GM18867 (cell line): ENCODE results near the gene CTBP2.

Experiments
- ATAC-seq: cut with Tn5 transposase; IDR thresholded peaks from one replicate; pipeline ENCODE4 v1.9.1; 2021; ENCODE audit warnings: mild to moderate bottlenecking, moderate library complexity; ENCODE audit not compliant: unreplicated experiment

The CTBP2 gene

GRCh38 chr10:125049216-125049881 is 111.0 kb downstream of the CTBP2 start:
- no peak for ATAC-seq

DNA sequence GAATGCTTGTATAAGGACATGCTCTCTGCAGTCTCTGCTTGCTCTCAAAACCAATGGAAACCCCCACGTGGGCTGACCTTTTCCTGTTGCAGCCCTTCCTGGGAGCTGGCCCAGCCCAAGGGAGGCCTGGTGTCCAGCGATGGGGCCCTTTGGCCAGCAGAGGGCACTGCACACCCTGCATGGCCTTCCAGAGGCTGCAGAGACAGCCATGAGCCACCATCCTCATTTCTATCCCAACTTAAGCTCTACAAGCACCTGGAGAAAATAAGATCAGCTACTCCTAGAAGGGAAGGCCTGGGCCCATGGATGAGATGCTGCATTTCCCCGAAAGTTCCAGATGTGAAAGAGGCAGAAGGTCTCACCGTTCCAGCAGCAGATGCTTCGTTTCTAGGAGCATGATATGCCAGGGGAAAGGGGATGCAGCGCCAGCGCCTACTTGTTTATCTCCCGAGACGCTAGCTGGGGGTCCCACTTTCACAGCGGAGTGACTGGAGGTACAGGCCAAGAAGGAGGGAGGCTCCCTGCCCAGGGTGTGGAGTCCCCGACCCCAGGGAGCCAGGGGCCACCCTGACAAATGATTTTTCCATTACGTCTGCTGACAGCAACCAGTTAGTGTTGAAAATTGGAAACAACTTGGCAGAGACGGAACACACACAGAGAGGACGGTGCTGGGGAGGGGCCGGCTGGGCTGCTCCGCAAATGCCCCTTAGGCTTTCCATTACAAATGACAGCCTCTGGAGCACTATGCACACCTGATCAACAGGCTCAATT is 112.1 kb downstream of the CTBP2 start:
- ATAC-seq = peak; percentile 86

GRCh38 chr10:125043841-125044658 is 116.3 kb downstream of the CTBP2 start:
- no peak for ATAC-seq

DNA sequence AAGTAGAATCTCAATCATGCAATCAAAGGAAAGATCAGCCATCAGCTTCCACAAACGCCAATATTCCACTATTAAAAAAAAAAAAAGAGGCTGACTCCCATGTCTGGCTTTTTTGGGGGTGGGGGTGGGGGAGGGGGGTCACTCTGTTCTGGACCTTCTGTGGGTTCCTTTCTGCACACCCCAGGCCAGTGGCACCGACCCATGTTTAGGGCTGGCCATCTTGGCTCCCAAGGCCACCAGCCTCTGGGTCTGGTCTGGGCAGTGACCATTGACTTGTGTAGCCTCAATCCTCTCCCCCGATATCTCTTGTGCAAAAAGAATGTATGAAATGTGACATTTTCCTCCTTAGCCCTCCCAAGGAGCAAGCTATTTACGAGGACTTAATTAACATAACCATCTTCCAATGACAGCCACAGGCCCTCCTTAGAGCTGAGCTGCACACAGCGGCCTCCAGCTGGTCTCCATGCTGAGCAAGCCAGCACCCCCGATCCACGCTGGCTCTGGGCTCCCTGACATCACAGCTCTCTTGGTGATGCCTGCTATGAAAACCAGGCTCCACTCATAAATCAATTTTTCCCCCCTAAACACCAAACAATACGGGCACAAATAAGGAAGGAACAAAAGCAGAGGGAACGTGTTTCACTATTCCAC is 118.4 kb downstream of the CTBP2 start:
- no peak for ATAC-seq

DNA sequence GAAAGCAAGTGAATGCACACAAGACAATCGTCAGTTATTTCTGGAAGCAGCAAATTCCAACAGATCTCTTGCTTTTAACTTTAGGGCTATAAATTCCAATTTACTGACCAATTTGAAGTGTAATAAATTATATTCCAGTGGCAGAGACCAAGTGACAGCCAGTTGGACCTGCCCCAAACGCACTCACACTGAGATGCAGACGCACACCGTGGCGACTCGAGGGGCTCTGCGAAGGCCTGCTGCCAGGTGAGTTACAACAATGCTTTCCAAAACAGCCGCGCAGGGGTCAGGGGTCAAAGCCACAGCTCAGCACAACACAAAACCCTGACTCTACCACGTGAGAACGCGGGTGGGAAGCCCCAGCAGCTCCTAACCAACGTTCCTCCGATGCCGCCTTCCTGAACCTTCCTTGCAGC is 121.0 kb downstream of the CTBP2 start:
- ATAC-seq = no peak

- ATAC-seq = no peak
Observed at GRCh38 chr10:125038637-125039036, 121.7 kb downstream of the CTBP2 start.

DNA sequence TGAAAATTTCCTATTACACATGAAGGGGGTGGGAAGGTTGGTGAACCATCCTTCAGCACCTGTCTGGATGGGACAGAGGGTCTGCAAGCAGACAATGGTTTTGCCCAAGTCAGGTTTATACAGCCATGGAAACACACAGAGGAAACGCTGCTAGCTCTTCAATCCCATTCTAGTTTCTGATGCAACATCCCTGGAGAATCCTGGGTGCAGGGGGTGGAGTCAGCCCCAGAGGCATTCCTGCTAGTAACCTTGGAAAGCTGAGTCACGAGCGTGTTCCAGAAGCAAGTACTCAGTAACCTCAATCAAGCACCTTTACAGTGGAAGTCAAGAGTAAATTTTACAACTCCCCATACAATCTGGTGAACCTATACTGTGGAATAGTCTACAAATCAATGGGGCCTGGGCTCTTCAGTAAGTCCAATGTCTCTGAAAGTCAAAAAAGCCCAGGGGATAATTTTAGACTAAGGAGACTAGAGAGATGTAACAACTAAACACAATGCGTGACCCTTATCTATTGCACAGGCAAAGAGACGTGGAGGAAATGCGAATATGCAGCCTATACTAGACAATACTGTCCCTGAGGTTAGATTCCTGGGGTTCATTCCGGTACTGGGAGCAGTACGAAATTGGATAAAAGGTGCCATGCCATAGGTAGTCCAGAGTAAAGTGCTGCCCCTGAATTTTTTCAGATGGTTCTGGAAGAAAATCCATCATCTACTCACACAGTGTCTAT is 123.1 kb downstream of the CTBP2 start:
- ATAC-seq = no peak

DNA sequence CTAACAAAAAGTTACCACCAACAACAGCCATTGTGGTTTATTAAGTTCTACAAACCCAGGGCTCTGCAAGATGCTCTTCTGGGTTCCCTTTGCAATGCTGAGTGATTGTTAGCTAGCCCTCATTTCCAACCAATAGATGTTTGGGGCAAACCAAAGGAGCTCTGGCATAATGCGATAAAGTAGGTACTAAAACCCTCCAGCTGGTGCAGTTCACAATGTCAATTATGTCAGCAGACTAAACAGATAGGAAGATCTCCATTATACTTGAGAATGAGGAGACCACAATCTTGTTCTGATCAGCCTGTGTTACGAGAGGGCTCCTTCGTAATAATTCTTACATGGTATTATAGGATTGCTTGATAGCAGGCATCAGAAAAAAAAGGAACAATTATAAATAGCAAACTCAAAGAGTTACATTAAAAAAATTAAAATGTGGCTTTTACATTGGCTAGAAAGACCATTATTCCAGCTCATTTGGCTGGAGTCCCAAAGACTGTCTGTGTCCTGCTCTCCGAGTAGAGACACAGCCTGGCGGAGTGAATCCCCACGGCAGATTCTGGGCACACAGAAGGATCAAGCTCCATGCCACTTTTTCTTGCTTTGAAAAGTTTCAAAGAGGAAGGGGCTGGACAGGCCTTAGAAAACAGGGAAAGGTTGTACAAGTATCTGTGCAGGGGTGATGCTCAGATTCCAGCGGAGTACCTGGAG is 124.6 kb downstream of the CTBP2 start:
- no peak for ATAC-seq

GRCh38 chr10:125035136-125035535 is 125.2 kb downstream of the CTBP2 start:
- no peak for ATAC-seq

DNA sequence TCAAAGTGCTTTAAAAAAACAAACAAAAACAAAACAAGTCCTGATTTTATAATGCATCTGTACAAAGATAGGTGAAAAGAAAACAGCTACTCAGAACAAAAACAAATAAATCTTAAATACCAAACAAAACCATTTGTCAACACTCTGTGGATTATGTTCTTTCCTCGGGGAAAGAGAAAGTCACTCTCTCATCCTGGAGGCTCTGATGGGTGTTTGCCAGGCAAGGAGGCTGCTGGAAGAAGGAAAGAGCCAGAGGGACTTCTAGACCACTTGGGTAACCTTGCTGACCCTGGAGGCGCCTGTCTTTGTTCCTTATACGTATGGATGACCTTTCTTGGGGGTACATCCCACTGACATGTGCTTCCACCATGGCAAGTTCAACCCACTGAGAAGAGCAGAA is 125.7 kb downstream of the CTBP2 start:
- no peak for ATAC-seq

DNA sequence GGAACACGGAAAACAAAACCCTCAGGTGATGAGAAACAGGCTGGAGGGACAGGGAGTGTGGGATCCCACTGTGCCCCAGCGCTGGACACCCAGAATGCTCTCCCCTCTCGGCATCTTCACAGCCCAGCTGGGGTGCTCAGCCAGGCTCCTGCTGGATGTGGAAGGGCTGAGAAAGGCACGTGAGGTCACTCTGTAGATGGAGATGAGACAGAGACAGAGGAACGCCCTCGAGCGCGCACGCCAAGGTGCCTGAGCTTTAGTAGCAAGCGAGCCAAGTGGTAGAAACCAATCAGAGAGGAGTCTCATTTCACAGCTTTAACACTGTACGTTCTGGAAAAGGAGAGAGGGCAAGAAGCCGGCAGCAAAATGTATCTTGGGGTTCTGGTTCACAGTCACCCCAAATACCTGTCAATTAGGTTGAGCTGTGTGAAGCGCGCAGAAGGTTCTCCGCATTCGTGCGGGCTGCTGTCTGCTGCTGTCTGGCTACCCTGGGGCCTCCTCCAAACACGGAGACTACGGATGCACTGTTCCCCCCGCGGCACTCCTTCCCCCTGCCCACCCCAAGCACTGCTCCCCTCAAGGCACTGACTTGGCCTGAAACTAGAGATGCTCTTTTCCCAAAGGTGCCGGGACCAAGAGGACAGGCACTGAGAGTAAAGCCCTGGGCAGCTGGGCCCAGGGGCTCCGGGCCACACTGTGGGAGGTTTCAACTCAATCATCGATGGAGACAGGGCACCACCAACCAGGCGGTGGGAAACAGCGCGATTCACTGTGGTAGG is 127.0 kb downstream of the CTBP2 start:
- no peak for ATAC-seq

- no peak for ATAC-seq
Observed at GRCh38 chr10:125032474-125033020, 127.8 kb downstream of the CTBP2 start.

DNA sequence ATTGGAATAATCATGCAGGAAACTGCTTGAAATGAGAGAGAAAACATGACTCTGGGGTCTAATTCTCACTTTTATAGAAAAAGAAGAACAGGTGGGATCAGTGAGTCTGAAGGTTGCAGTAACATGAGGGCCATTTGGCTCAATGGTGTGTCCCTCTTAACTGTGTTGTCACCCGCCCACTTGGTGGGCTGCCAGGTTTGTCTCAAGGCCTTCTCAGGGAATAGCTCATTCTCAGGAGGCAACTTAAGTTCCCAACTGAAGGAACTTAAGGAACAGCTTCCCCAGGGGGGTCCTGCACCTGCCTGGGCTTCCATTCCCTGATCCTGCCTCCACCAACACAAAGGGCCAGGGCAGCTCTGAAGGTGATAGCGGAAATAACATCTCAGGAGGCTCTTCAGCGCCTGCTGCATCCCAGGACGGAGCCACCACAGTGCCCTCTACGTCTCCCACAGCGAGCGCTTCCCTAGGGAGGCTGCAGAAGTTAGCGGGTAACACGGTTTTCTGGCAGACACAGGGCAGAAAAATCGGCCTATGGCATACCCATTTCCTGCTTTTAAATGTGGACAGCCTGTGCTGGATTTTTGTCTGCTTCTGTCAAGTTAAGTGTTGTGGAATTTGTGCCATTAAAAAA is 129.7 kb downstream of the CTBP2 start:
- no peak for ATAC-seq

DNA sequence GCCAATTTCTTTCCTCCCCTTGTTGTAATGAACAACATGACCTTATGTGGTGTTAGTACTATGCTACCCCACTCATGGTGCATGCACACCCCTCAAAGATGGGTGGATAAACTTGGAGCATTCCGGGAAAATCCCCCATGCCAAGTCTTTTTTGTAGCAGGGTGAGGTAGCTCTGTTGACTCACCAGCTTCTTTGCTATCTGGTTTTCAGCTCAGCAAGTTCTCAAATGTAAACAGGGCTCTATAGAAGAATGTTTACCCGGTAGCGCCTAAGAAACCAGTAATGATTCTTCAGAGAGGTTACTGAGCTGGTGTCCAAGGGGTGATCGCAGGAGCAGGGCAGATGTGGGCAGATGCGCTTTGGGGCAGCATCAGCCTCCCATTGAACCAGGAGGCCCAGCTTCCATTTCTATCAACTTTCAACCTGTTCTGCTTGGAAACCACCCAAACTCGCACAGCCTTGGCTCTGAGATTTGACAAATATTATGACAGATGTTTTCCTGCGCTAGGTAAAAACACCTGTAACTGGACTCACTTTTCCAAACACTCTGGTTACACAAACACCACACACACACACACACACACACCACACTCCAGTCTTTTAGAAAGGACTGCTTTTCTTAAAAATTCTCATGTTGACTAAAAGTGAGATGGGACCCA is 130.7 kb downstream of the CTBP2 start:
- ATAC-seq = no peak

GRCh38 chr10:125027871-125028869 is 132.2 kb downstream of the CTBP2 start:
- ATAC-seq = no peak

GRCh38 chr10:125026974-125027735 is 133.2 kb downstream of the CTBP2 start:
- ATAC-seq = no peak
